Endothelial cell (in vitro differentiated cells): ENCODE data around the gene PALD1. TPM values are rescaled to one million over a fixed set of nuclear protein-coding genes. Genes with fewer than 3 reads are reported as not detected.

Source experiments
- DNase-seq: peaks from one replicate; pipeline ENCODE4 v3.0.0; 2021; ENCODE audit warnings: low spot score
- H3K27ac Mint-ChIP-seq: one replicate; pipeline ENCODE4 v1.8.0; 2021; ENCODE audit warnings: mixed read lengths, inconsistent platforms; ENCODE audit not compliant: unreplicated experiment
- H3K27me3 Mint-ChIP-seq: one replicate; pipeline ENCODE4 v1.8.0; 2021; ENCODE audit warnings: mild to moderate bottlenecking, moderate library complexity, mixed read lengths, inconsistent platforms; ENCODE audit not compliant: unreplicated experiment
- H3K36me3 Mint-ChIP-seq: one replicate; pipeline ENCODE4 v1.8.0; 2021; ENCODE audit warnings: mild to moderate bottlenecking, low read depth, mixed read lengths, inconsistent platforms; ENCODE audit not compliant: unreplicated experiment
- H3K4me1 Mint-ChIP-seq: one replicate; pipeline ENCODE4 v1.8.0; 2021; ENCODE audit warnings: mild to moderate bottlenecking, mixed read lengths, inconsistent platforms; ENCODE audit not compliant: unreplicated experiment
- H3K4me3 Mint-ChIP-seq: one replicate; pipeline ENCODE4 v1.8.0; 2021; ENCODE audit warnings: mild to moderate bottlenecking, mixed read lengths, inconsistent platforms; ENCODE audit not compliant: unreplicated experiment
- H3K9me3 Mint-ChIP-seq: one replicate; pipeline ENCODE4 v1.8.0; 2021; ENCODE audit warnings: mixed read lengths, inconsistent platforms; ENCODE audit not compliant: unreplicated experiment
- CTCF ChIP-seq: fragments of 200-600 bp; sonication (generic); IDR thresholded peaks from one replicate; pipeline ENCODE4 v1.5.0; 2021; ENCODE audit warnings: antibody characterized with exemption; ENCODE audit not compliant: unreplicated experiment
- total RNA-seq: library from RNA; stranded (reverse); fragmentation: NEBNext Ultra II Directional; extraction: Animal tissue kit (Norgen Biotek cat#: 25700); gene quantifications from one replicate; pipeline ENCODE4 v1.2.1, GENCODE V29; 2021; ENCODE audit not compliant: unreplicated experiment

Gene PALD1
- total RNA-seq, 1 donor from 2014 or later = 166 TPM

GRCh38 chr10:70588859-70589570 lies 110.4 kb downstream of the PALD1 start:
- no peak for DNase-seq
- H3K27ac Mint-ChIP-seq = no peak overlapping the region
- peaks cover 8% of the 10 kb centered on the region for H3K27me3 Mint-ChIP-seq
- no peaks in the 10 kb centered on the region for H3K9me3 Mint-ChIP-seq
- H3K36me3 Mint-ChIP-seq = no peaks in the 10 kb centered on the region
- peaks cover 27% of the 10 kb centered on the region for H3K4me1 Mint-ChIP-seq
- H3K4me3 Mint-ChIP-seq = no peak overlapping the region
- TF ChIP-seq CTCF = no peak

- Mint-ChIP-seq H3K36me3 (no peaks in the 10 kb centered on the region), H3K4me1 (peaks cover 22% of the 10 kb centered on the region), H3K9me3 (no peaks in the 10 kb centered on the region), H3K27me3 (peaks cover 8% of the 10 kb centered on the region), H3K27ac (no peak overlapping the region), H3K4me3 (no peak overlapping the region)
- no peak for DNase-seq
- TF ChIP-seq CTCF = no peak
These were observed 111.4 kb downstream of the PALD1 start for GRCh38 chr10:70589762-70590654.

GRCh38 chr10:70590655-70591416 lies 112.3 kb downstream of the PALD1 start:
- H3K27me3 Mint-ChIP-seq = peaks cover 11% of the 10 kb centered on the region
- no peaks in the 10 kb centered on the region for H3K9me3 Mint-ChIP-seq
- H3K4me3 Mint-ChIP-seq = no peak overlapping the region
- H3K4me1 Mint-ChIP-seq = peaks cover 14% of the 10 kb centered on the region
- no peaks in the 10 kb centered on the region for H3K36me3 Mint-ChIP-seq
- H3K27ac Mint-ChIP-seq = no peak overlapping the region
- no peak for TF ChIP-seq CTCF
- DNase-seq = no peak

GRCh38 chr10:70592186-70592735 lies 113.7 kb downstream of the PALD1 start:
- Mint-ChIP-seq H3K4me3 (no peak overlapping the region), H3K9me3 (no peaks in the 10 kb centered on the region), H3K4me1 (peaks cover 3% of the 10 kb centered on the region), H3K36me3 (no peaks in the 10 kb centered on the region), H3K27me3 (peaks cover 11% of the 10 kb centered on the region), H3K27ac (no peak overlapping the region)
- no peak for DNase-seq
- no peak for TF ChIP-seq CTCF
